Measurements from ENCODE around the gene TENM4.

Gene TENM4

GRCh38 chr11:79340535-79340934 lies 100.3 kb downstream of the TENM4 start:
- DNase-seq = no peak

- no peak for DNase-seq
Observed at GRCh38 chr11:79336797-79337517, 103.9 kb downstream of the TENM4 start.

GRCh38 chr11:79335681-79336080 lies 105.1 kb downstream of the TENM4 start:
- DNase-seq = no peak

- DNase-seq = no peak
Observed at GRCh38 chr11:79333355-79333754, 107.5 kb downstream of the TENM4 start.

GRCh38 chr11:79332017-79332416 lies 108.8 kb downstream of the TENM4 start:
- no peak for DNase-seq

- DNase-seq = no peak
Observed at GRCh38 chr11:79331203-79331901, 109.5 kb downstream of the TENM4 start.

GRCh38 chr11:79330651-79331050 lies 110.2 kb downstream of the TENM4 start:
- no peak for DNase-seq

GRCh38 chr11:79329561-79329960 lies 111.3 kb downstream of the TENM4 start:
- DNase-seq = no peak

- DNase-seq = no peak
Observed at GRCh38 chr11:79328402-79328801, 112.4 kb downstream of the TENM4 start.

- DNase-seq = no peak
Observed at GRCh38 chr11:79325851-79326250, 115.0 kb downstream of the TENM4 start.

GRCh38 chr11:79321263-79321662 lies 119.6 kb downstream of the TENM4 start:
- no peak for DNase-seq

- DNase-seq = no peak
Observed at GRCh38 chr11:79314906-79315689, 125.7 kb downstream of the TENM4 start.

GRCh38 chr11:79313530-79313913 lies 127.3 kb downstream of the TENM4 start:
- DNase-seq = no peak

- no peak for DNase-seq
Observed at GRCh38 chr11:79312617-79313529, 128.0 kb downstream of the TENM4 start.

GRCh38 chr11:79311461-79311860 lies 129.4 kb downstream of the TENM4 start:
- DNase-seq = no peak

GRCh38 chr11:79309407-79309806 lies 131.4 kb downstream of the TENM4 start:
- no peak for DNase-seq

- DNase-seq = no peak
Observed at GRCh38 chr11:79308429-79308828, 132.4 kb downstream of the TENM4 start.

GRCh38 chr11:79304599-79305212 lies 136.1 kb downstream of the TENM4 start:
- no peak for DNase-seq

- no peak for DNase-seq
Observed at GRCh38 chr11:79296141-79296540, 144.7 kb downstream of the TENM4 start.

- DNase-seq = no peak
Observed at GRCh38 chr11:79294845-79295731, 145.7 kb downstream of the TENM4 start.

GRCh38 chr11:79291948-79292347 lies 148.9 kb downstream of the TENM4 start:
- DNase-seq = no peak

All from NCI-H1694 (cell line).